GM12872 (cell line): ENCODE results near the gene ZBTB32.

Experiments
- TF ChIP-seq, protein P1 (sequence below): IDR thresholded peaks from 3 replicates; pipeline ENCODE4 v1.5.1; 2011; ENCODE audit warnings: low read depth, mild to moderate bottlenecking, low read length, moderate library complexity; ENCODE audit not compliant: insufficient read depth

Gene ZBTB32

DNA sequence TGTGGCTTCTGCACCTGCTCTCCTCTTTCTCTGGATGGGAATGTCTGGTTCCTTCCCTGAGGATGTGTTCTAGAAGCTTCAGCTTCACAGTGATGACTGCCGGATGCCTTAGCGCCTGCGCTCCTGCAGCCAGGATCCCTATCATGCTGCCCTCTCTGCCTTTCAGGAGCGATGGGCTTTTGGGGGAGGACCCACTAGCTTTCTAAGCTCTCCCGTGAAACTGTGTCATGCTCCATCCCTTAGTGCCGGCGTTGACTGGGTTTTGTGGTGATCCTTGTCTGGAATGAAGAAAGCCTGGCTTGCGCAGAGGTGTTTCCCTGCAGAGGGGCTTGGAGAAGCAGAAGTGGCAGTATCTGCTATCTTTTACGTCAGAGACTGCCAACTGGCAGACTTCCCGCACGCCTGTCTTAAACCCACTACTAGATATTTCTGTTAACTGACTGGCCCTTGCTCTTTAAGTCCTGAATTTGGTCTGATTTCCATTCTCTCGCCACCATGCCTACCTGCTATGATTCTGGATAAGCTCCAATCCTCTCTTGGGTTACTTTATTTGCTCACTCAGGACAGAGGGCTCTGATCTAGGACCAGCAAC lies 9.6 kb downstream of the ZBTB32 start:
- TF ChIP-seq, protein P1, sequence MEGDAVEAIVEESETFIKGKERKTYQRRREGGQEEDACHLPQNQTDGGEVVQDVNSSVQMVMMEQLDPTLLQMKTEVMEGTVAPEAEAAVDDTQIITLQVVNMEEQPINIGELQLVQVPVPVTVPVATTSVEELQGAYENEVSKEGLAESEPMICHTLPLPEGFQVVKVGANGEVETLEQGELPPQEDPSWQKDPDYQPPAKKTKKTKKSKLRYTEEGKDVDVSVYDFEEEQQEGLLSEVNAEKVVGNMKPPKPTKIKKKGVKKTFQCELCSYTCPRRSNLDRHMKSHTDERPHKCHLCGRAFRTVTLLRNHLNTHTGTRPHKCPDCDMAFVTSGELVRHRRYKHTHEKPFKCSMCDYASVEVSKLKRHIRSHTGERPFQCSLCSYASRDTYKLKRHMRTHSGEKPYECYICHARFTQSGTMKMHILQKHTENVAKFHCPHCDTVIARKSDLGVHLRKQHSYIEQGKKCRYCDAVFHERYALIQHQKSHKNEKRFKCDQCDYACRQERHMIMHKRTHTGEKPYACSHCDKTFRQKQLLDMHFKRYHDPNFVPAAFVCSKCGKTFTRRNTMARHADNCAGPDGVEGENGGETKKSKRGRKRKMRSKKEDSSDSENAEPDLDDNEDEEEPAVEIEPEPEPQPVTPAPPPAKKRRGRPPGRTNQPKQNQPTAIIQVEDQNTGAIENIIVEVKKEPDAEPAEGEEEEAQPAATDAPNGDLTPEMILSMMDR, result no peak

DNA sequence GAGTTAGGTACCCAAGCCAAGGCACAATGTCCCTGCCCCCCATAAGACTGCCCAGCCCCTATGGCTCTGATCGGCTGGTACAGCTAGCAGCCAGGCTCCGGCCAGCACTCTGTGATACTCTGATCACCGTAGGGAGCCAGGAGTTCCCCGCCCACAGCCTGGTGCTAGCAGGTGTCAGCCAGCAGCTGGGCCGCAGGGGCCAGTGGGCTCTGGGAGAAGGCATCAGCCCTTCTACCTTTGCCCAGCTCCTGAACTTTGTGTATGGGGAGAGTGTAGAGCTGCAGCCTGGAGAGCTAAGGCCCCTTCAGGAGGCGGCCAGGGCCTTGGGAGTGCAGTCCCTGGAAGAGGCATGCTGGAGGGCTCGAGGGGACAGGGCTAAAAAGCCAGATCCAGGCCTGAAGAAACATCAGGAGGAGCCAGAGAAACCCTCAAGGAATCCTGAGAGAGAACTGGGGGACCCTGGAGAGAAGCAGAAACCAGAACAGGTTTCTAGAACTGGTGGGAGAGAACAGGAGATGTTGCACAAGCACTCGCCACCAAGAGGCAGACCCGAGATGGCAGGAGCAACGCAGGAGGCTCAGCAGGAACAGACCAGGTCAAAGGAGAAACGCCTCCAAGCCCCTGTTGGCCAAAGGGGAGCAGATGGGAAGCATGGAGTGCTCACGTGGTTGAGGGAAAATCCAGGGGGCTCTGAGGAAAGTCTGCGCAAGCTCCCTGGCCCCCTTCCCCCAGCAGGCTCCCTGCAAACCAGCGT lies 10.4 kb downstream of the ZBTB32 start:
- TF ChIP-seq, protein P1, result peak; percentile 69

DNA sequence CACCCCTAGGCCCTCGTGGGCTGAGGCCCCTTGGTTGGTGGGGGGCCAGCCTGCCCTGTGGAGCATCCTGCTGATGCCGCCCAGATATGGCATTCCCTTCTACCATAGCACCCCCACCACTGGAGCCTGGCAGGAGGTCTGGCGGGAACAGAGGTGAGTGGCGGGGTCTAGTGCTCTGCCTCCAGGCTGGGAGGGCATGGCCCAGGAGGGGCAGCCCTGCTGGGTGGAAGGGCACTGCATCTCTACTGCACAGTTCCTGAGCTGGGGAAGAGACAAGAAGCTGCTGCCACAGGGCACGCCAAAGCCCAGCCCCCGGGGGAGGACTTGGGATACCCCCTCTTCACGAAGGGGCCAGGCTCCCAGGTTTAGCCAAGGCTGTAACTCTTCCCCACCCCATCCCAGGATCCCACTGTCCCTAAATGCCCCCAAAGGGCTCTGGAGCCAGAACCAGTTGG lies 11.0 kb downstream of the ZBTB32 start:
- TF ChIP-seq, protein P1, result no peak

DNA sequence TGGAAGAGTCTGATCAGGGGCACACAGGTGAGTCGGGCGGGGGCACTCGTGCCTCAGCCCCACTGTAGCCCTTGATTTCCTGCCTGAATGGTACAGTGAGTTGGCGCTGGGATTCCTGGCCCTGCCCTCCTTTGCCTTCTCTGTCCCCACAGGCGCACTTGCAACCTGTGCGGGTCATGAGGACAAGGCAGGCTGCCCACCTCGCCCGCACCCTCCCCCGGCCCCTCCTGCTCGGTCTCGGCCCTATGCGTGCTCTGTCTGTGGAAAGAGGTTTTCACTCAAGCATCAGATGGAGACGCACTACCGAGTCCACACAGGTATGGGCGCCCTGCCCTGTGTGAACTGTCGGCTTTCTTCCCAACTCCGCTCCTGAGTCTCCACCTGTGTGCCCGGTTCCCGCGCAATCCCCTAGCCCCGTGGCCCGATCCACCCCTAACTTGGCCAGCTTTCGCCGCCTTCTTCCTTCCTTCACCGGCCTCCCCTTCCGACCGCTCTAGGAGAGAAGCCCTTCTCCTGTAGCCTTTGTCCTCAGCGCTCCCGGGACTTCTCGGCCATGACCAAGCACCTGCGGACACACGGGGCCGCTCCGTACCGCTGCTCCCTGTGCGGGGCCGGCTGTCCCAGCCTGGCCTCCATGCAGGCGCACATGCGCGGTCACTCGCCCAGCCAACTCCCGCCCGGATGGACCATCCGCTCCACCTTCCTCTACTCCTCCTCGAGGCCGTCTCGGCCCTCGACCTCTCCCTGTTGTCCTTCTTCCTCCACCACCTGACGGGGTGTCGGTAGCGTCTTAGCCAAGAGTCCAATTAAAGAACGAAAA lies 11.8 kb downstream of the ZBTB32 start:
- TF ChIP-seq, protein P1, result no peak

DNA sequence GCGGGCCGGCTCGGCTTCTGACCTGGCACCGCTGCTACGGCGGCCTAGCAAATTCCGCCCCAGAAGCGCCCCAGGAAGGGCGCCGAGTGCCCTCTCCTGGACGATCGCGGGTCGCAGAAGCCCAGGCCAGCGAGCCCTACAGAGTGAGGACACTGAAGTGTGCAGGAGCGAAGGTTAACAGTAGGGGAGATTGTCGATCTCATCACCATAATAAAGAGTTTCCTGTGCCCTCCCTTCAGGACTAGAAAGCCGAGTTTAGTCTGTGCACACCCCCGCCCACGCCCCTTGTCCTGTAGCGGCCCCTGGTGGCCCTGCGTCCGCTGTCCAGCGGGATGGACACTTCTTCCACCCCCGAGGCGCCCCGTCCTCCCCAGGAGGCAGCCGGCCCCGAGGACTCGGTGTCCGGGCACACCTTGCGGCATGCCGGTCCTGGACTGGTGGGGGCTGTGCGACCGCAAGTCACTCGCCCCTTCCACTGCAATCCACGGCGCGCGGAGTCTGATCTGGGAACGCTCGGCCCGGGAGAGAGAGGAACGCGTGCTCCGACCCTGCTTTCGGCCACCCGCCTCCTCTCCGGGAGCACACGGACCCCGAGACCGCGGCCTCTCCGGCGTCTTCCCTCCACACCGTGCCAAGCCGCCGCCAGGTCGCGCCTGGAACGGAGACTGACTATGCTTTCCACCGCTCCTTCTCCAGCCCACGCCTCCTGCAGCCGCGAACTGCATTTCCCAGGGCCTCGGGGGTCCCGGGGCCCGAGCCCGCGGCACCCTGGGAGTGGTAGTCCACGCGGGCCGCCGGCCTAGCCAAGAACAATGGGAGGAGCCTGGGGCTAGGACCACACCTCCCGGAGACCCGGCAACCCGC lies 12.7 kb downstream of the ZBTB32 start:
- TF ChIP-seq, protein P1, result peak; percentile 83

DNA sequence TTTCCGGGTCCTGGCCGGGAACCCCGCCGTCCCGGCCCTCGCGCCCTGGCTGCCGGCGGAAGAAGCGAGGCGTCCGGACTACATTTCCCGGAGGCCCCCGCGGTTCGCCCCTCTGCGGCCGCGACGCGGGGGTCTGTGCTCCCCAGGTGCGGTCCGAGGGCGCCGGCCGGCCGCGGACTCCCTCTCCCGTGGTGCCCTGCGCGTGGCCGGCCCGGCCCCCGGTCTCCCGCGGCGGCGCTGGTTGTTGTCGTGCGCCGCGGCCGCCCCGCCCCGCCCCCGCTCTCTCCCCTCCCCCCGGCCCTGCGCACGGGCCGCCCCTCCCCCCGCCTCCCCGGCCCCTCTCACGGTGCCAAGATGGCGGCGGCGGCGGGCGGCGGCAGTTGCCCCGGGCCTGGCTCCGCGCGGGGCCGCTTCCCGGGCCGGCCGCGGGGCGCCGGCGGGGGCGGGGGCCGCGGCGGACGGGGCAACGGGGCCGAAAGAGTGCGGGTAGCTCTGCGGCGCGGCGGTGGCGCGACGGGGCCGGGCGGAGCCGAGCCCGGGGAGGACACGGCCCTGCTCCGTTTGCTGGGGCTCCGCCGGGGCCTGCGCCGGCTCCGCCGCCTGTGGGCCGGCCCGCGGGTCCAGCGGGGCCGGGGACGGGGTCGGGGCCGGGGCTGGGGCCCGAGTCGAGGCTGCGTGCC lies 13.4 kb downstream of the ZBTB32 start, which contains the start of gene KMT2B:
KMT2B (plus strand) TSS at position 339 of the 680 bp plus-strand sequence; CDS start at position 355, 16 bp downstream.
- TF ChIP-seq, protein P1, result no peak
